GM23248 (cell line): Measurements from ENCODE around the gene CAVIN2.

ENCODE experiments used
- EZH2 ChIP-seq: fragments of 200-600 bp; sonication (generic); IDR thresholded peaks from 2 replicates; pipeline ENCODE4 v1.6.1; 2018; ENCODE audit warnings: antibody characterized with exemption, mild to moderate bottlenecking; ENCODE audit not compliant: insufficient read depth, poor library complexity, severe bottlenecking
- EZH2phosphoT487 ChIP-seq: fragments of 200-600 bp; sonication (generic); IDR thresholded peaks from 2 replicates; pipeline ENCODE4 v1.6.1; 2018; ENCODE audit warnings: antibody characterized with exemption, moderate library complexity, mild to moderate bottlenecking, low read depth; ENCODE audit not compliant: insufficient read depth

GRCh38 chr2:191813943-191814342 lies 32.9 kb downstream of the CAVIN2 start:
- TF ChIP-seq EZH2 (no peak), EZH2phosphoT487 (no peak)
